Spinal cord (tissue), 10 donors: ENCODE results near the gene ADCY7. TPM values are rescaled to one million over a fixed set of nuclear protein-coding genes. Genes with fewer than 3 reads are reported as not detected.

Experiments used
- DNase-seq, 6 donors: peaks; one replicate each; pipeline versions ENCODE4 v3.0.0 to v3.0.0-alpha.2; 2013 to 2015; ENCODE audit warnings: low spot score in 6 of 6, low read depth in 4 of 6
- H3K27ac ChIP-seq: one replicate; pipeline ENCODE4 v1.5.1; 2013; ENCODE audit warnings: low read depth, low read length, control low read depth
- H3K27me3 ChIP-seq: one replicate; pipeline ENCODE4 v1.6.1; 2013; ENCODE audit warnings: low read length; ENCODE audit not compliant: control insufficient read depth, insufficient read depth
- H3K36me3 ChIP-seq: one replicate; pipeline ENCODE4 v1.6.1; 2013; ENCODE audit warnings: low read length; ENCODE audit not compliant: control insufficient read depth, insufficient read depth
- H3K4me1 ChIP-seq: one replicate; pipeline ENCODE4 v1.6.1; 2013; ENCODE audit warnings: low read length; ENCODE audit not compliant: control insufficient read depth, insufficient read depth
- H3K4me3 ChIP-seq: one replicate; pipeline ENCODE4 v1.5.1; 2013; ENCODE audit warnings: low read depth, low read length, control low read depth
- H3K9me3 ChIP-seq: one replicate; pipeline ENCODE4 v1.6.1; 2013; ENCODE audit warnings: low read length; ENCODE audit not compliant: control insufficient read depth, insufficient read depth
- WGBS: methylation state at CpG from one replicate; pipeline ENCODE4 v1.1.5; 2013; ENCODE audit warnings: missing lambda C conversion rate; ENCODE audit not compliant: insufficient coverage; 5-methylcytosine and 5-hydroxymethylcytosine counted together
- polyA plus RNA-seq, 2 donors: library from polyadenylated mRNA; unstranded; fragments of 120-200 nt; gene quantifications; one replicate each; pipeline ENCODE4 v1.2.1, GENCODE V29; 2013; ENCODE audit not compliant: insufficient read length in 2 of 2
- total RNA-seq, 2 donors: library from RNA; depleted of rRNA in 1 of 2; stranded (reverse); fragments of 120-200 nt in 1 of 2; fragments of >200 nt in 1 of 2; gene quantifications; one replicate each; pipeline versions ENCODE4 v1.2.3 to v1.2.4, GENCODE V29; 2013 to 2014
- donor health status: healthy.

Gene ADCY7
- total and polyA plus RNA-seq, 4 donors: 12.4 to 26.0 (median 16.3) TPM

- no peak for DNase-seq
- no peak overlapping the region for H3K4me3 ChIP-seq
- 97% methylated on average over 3 of the region's 13 CpGs for WGBS
- H3K36me3 ChIP-seq: no peaks in the 10 kb centered on the region
- H3K4me1 ChIP-seq: peaks cover 23% of the 10 kb centered on the region
- no peak overlapping the region for H3K27ac ChIP-seq
- no peaks in the 10 kb centered on the region for H3K9me3 ChIP-seq
- peaks cover 14% of the 10 kb centered on the region for H3K27me3 ChIP-seq
These were observed 18.3 kb upstream of the ADCY7 start for GRCh38 chr16:50247906-50248608.

DNA sequence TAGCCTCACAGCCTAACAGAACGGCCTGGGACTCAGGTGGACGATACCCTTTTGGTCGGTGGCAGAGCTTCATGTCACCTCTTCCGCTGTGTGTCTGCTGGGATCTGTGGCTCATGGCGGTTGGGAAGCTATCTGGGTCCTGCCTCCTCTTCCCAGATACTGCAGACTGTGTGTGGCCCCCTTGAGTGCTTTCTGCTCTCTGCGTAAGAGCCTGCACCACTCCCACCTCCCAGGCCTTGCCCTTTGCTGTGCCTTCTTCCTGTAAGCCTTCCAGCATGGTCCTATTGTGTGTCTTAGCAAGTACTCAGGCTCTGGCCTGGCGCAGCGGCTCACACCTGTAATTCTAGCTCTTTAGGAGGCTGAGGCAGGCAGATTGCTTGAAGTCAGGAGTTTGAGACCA, 17.5 kb upstream of the ADCY7 start:
- H3K27me3 ChIP-seq: peaks cover 14% of the 10 kb centered on the region
- H3K4me1 ChIP-seq: peaks cover 23% of the 10 kb centered on the region
- DNase-seq: no peak
- no peak overlapping the region for H3K27ac ChIP-seq
- no peaks in the 10 kb centered on the region for H3K36me3 ChIP-seq
- H3K9me3 ChIP-seq: no peaks in the 10 kb centered on the region
- WGBS: 94% methylated on average over 5 of the region's 8 CpGs
- H3K4me3 ChIP-seq: no peak overlapping the region

DNA sequence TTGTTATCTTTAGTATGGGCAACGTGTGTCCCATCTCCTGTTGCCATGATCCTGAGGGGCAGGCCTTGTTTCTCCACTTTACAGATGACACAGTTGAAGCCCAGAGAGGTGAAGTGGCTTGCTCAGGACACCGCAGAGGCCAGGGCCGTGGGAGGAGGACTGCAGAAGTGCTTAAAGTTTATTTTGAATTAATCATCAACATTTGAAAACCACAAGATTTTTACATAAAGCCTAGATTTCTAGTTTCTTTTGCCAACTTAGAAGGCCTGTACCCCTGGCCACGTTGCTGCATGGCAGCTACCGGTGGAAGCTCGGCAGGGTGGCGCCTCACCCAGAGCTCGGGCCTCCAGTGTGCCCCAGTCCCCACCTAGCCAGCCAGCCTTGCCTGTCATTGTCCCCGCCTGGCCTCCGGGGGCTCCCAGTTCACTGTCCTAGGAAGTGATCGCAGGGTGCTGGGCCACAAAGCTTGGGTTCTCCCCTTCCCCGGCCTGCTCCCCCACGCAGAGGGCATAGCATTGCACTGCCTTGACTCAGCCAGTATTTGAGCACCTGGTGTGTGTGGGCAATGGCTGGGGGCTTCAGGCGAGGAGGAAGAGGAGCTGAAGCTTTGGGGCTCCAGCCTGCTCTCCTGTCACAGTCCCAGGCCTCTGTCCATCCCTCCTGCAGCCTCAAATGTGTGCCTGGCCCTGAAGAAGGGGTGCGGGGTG, 14.8 kb upstream of the ADCY7 start:
- no peaks in the 10 kb centered on the region for H3K27me3 ChIP-seq
- 92% methylated on average over 12 of the region's 15 CpGs for WGBS
- no peak for DNase-seq
- no peak overlapping the region for H3K27ac ChIP-seq
- no peaks in the 10 kb centered on the region for H3K36me3 ChIP-seq
- no peaks in the 10 kb centered on the region for H3K9me3 ChIP-seq
- H3K4me3 ChIP-seq: no peak overlapping the region
- H3K4me1 ChIP-seq: peaks cover 3% of the 10 kb centered on the region

- Histone ChIP-seq H3K9me3 (no peaks in the 10 kb centered on the region), H3K27ac (no peak overlapping the region), H3K4me1 (no peaks in the 10 kb centered on the region), H3K27me3 (no peaks in the 10 kb centered on the region), H3K36me3 (no peaks in the 10 kb centered on the region), H3K4me3 (no peak overlapping the region)
- DNase-seq: no peak
- 85% methylated on average over 8 of the region's 9 CpGs for WGBS
These were observed 14.2 kb upstream of the ADCY7 start for GRCh38 chr16:50252082-50252611.

DNA sequence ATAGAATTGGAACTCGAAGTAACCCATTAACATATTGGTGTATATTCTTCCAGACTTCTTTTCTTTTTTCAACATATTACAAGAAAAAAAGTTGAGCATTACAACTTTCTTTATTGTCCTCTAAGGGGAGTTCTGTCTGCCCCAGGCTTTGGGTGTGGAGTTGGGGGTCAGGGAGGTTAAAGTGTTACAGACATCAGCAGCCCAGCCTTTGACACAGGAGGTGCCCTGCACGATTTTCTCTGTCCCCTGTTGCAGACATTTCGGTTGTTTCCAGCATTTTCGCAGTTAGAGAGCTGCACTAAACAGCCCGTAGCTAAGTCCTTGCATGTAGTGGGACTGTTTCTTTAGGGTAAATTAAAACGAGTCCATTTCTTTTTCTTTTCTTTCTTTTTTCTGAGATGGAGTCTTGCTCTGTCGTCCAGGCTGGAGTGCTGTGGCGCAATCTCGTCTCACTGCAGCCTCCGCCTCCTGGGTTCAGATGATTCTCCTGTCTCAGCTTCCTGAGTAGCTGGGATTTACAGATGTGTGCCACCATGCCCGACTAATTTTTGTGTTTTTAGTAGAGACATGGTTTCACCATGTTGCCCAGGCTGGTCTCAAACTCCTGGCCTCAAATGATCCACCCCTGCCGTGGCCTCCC, 13.4 kb upstream of the ADCY7 start:
- no peak overlapping the region for H3K4me3 ChIP-seq
- no peak for DNase-seq
- H3K27ac ChIP-seq: no peak overlapping the region
- H3K36me3 ChIP-seq: no peaks in the 10 kb centered on the region
- 87% methylated on average over 9 of the region's 12 CpGs for WGBS
- H3K27me3 ChIP-seq: no peaks in the 10 kb centered on the region
- H3K4me1 ChIP-seq: no peaks in the 10 kb centered on the region
- no peaks in the 10 kb centered on the region for H3K9me3 ChIP-seq

DNA sequence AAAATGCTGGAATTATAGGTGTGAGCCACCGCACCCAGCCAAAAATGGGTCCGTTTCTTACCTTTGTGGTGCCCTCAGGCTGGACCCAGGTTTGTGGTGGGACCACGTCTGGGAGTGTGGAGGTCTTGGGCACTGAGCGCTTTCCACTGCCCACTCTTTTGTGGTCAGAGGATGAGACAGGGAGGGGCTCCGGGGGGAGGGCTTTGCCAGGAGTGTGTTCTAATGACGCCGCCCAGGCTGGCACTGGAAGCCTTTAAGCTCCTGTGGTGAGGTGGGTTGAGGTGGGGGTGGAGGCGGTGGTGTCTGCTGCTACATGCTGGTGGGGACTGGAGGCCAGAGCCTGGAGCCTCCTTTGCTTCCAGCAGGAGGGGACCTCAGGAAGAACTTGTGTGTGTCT, 12.8 kb upstream of the ADCY7 start:
- no peaks in the 10 kb centered on the region for H3K27me3 ChIP-seq
- H3K4me3 ChIP-seq: no peak overlapping the region
- H3K27ac ChIP-seq: no peak overlapping the region
- no peaks in the 10 kb centered on the region for H3K4me1 ChIP-seq
- H3K9me3 ChIP-seq: no peaks in the 10 kb centered on the region
- H3K36me3 ChIP-seq: no peaks in the 10 kb centered on the region
- 89% methylated on average over 8 of the region's 8 CpGs for WGBS
- DNase-seq: no peak

GRCh38 chr16:50254072-50254471, 12.3 kb upstream of the ADCY7 start:
- H3K27ac ChIP-seq: no peak overlapping the region
- no peaks in the 10 kb centered on the region for H3K27me3 ChIP-seq
- 73% methylated on average over 2 of the region's 7 CpGs for WGBS
- H3K4me1 ChIP-seq: peaks cover under 1% of the 10 kb centered on the region
- H3K9me3 ChIP-seq: no peaks in the 10 kb centered on the region
- H3K36me3 ChIP-seq: no peaks in the 10 kb centered on the region
- no peak overlapping the region for H3K4me3 ChIP-seq
- DNase-seq: no peak

DNA sequence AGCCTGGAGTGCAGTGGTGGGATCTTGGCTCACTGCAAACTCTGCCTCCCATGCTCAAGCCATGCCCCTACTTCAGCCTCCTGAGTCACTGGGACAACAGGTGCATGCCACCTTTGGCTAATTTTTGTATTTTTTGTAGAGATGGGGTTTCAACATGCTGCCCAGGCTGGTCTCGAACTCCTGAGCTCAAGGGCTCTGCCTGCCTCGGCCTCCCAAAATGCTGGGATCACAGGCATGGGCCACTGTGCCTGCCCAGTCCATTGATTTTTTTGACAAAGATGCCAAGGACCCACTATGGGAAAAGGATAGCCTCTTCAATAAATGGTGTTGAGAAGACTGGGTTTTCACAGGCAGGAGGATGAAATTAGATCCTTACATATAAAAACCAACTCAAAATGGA, 10.8 kb upstream of the ADCY7 start:
- Histone ChIP-seq H3K9me3 (no peaks in the 10 kb centered on the region), H3K4me3 (no peak overlapping the region), H3K36me3 (no peaks in the 10 kb centered on the region), H3K27me3 (no peaks in the 10 kb centered on the region), H3K4me1 (peaks cover 11% of the 10 kb centered on the region), H3K27ac (no peak overlapping the region)
- WGBS: 100% methylated on average over 2 of the region's 2 CpGs
- DNase-seq: no peak

DNA sequence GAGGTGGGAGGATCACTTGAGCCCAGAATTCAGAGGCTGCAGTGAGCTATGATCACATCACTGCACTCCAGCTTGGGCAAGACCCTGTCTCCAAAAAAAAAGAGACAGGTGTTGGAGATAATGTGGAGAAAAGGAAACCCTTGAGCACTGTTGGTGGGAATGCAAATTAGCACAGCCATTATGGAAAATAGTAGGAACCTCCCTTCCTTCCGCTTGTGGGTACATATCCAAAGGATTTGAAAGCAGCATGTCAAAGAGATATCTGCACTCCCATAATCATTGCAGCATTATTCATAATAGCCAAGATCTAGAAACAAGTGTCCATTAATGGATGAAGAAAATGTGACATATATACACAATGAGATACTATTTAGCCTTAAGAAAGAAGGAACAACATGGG, 9.7 kb upstream of the ADCY7 start:
- H3K36me3 ChIP-seq: no peaks in the 10 kb centered on the region
- no peak for DNase-seq
- no peaks in the 10 kb centered on the region for H3K9me3 ChIP-seq
- no peaks in the 10 kb centered on the region for H3K27me3 ChIP-seq
- H3K4me3 ChIP-seq: no peak overlapping the region
- WGBS: no CpG with 5 or more reads among the region's 1 CpG
- no peak overlapping the region for H3K27ac ChIP-seq
- H3K4me1 ChIP-seq: peaks cover 15% of the 10 kb centered on the region
